H1 (cell line): ENCODE measurements around the gene NUAK1. TPM values are rescaled to one million over a fixed set of nuclear protein-coding genes. Genes with fewer than 3 reads are reported as not detected.

ENCODE experiments used
- CTCF ChIA-PET: fragments of 300-600 bp; sonication (Branson Sonifier 250); formaldehyde crosslinking; loops from one replicate; lab custom pipeline; 2021; ENCODE audit not compliant: partially characterized antibody; lab: Charles Lee
- POLR2A ChIA-PET: fragments of 300-600 bp; sonication (Branson Sonifier 250); formaldehyde crosslinking; loops from one replicate; lab custom pipeline; 2021; ENCODE audit warnings: inconsistent platforms; ENCODE audit not compliant: partially characterized antibody; lab: Charles Lee
- DNase-seq, 2 experiments: peaks; one replicate each; pipeline versions ENCODE4 v3.0.0 to v3.0.0-alpha.2; 2010 to 2022; ENCODE audit warnings: low spot score in 2 of 2, low read depth in 1 of 2, mixed read lengths in 1 of 2
- FAIRE-seq: peaks from 2 replicates; lab custom pipeline; 2011; peaks lifted over from hg19 to GRCh38; lab: Jason Lieb, UNC
- H2AFZ ChIP-seq: 2 replicates; pipeline ENCODE4 v1.8.1; 2012; ENCODE audit warnings: low read length, inconsistent platforms
- H2AK5ac ChIP-seq: 2 replicates; pipeline ENCODE4 v1.6.1; 2013; ENCODE audit warnings: low read depth, low read length
- H2BK120ac ChIP-seq: replicated peaks from 2 replicates; pipeline ENCODE3; 2013; ENCODE audit warnings: low read depth, low read length, inconsistent platforms
- H2BK12ac ChIP-seq: 2 replicates; pipeline ENCODE4 v1.6.1; 2013; ENCODE audit warnings: low read depth, low read length
- H2BK15ac ChIP-seq: 2 replicates; pipeline ENCODE4 v1.6.1; 2013; ENCODE audit warnings: low read length
- H2BK20ac ChIP-seq: 2 replicates; pipeline ENCODE4 v1.6.1; 2013; ENCODE audit warnings: low read length
- H2BK5ac ChIP-seq: 2 replicates; pipeline ENCODE4 v1.6.1; 2013; ENCODE audit warnings: low read depth, low read length
- H3K14ac ChIP-seq: 2 replicates; pipeline ENCODE4 v1.6.1; 2013; ENCODE audit warnings: inconsistent platforms; ENCODE audit not compliant: insufficient read length
- H3K18ac ChIP-seq: 2 replicates; pipeline ENCODE4 v1.6.1; 2013; ENCODE audit warnings: low read length; ENCODE audit errors: extremely low read depth
- H3K23ac ChIP-seq: 2 replicates; pipeline ENCODE4 v1.6.1; 2013; ENCODE audit warnings: inconsistent platforms; ENCODE audit not compliant: insufficient read length
- H3K23me2 ChIP-seq: 2 replicates; pipeline ENCODE4 v1.6.1; 2013; ENCODE audit warnings: low read depth, low read length
- H3K27ac ChIP-seq: 2 replicates; pipeline ENCODE4 v1.6.1; 2011; ENCODE audit warnings: low read depth, low read length, inconsistent platforms
- H3K27me3 ChIP-seq, 4 experiments: replicated peaks in 1 of 4; 1 replicate in 1 of 4; 2 replicates in 3 of 4; pipeline versions ENCODE4 v1.6.1 to v1.8.1; 2011 to 2013; ENCODE audit warnings: low read length in 3 of 4, mild to moderate bottlenecking in 3 of 4, inconsistent platforms in 2 of 4, mixed read lengths in 2 of 4, moderate library complexity in 1 of 4; ENCODE audit not compliant: control insufficient read depth in 3 of 4, insufficient read depth in 3 of 4; ENCODE audit errors: extremely low read depth in 1 of 4
- H3K36me3 ChIP-seq, 4 experiments: 2 replicates each; pipeline versions ENCODE4 v1.6.1 to v1.8.1; 2011 to 2013; ENCODE audit warnings: mild to moderate bottlenecking in 4 of 4, low read length in 3 of 4, moderate library complexity in 2 of 4, control low read depth in 1 of 4, inconsistent platforms in 1 of 4; ENCODE audit not compliant: insufficient read depth in 4 of 4, control insufficient read depth in 2 of 4
- H3K4ac ChIP-seq: replicated peaks from 2 replicates; pipeline ENCODE3; 2013; ENCODE audit warnings: low read length, low read depth, mixed read lengths, inconsistent platforms; ENCODE audit not compliant: insufficient read length
- H3K4me1 ChIP-seq, 4 experiments: replicated peaks in 1 of 4; 1 replicate in 1 of 4; 2 replicates in 3 of 4; pipeline versions ENCODE4 v1.6.1 to v1.8.1; 2011 to 2013; ENCODE audit warnings: low read length in 3 of 4, inconsistent platforms in 2 of 4, mixed read lengths in 1 of 4; ENCODE audit not compliant: insufficient read depth in 4 of 4, control insufficient read depth in 3 of 4
- H3K4me2 ChIP-seq, 2 experiments: 2 replicates each; pipeline versions ENCODE4 v1.6.1 to v1.8.1; 2011 to 2013; ENCODE audit warnings: low read depth in 2 of 2, low read length in 2 of 2, control low read depth in 1 of 2, inconsistent platforms in 1 of 2, mild to moderate bottlenecking in 1 of 2; ENCODE audit not compliant: insufficient read depth in 1 of 2
- H3K4me3 ChIP-seq, 4 experiments: fragments of 200-600, 300-600 bp in 1 of 4; sonication (generic), shearing (Covaris generic), sonication (Bioruptor Twin) in 1 of 4; 2 replicates each; pipeline versions ENCODE4 v1.5.1 to v1.8.1; 2011 to 2016; ENCODE audit warnings: low read length in 4 of 4, low read depth in 3 of 4, control low read depth in 2 of 4, inconsistent platforms in 2 of 4, mild to moderate bottlenecking in 2 of 4, mixed read lengths in 1 of 4, moderate library complexity in 1 of 4; ENCODE audit not compliant: insufficient read depth in 2 of 4; ENCODE audit errors: extremely low read depth in 1 of 4
- H3K56ac ChIP-seq: replicated peaks from 2 replicates; pipeline ENCODE3; 2013; ENCODE audit warnings: low read depth, mild to moderate bottlenecking, mixed read lengths, low read length, inconsistent platforms; ENCODE audit not compliant: insufficient read length
- H3K79me1 ChIP-seq: 2 replicates; pipeline ENCODE4 v1.6.1; 2013; ENCODE audit warnings: low read depth, low read length, control low read depth
- H3K79me2 ChIP-seq, 2 experiments: 2 replicates each; pipeline versions ENCODE4 v1.6.1 to v1.8.1; 2012 to 2013; ENCODE audit warnings: low read length in 2 of 2, mild to moderate bottlenecking in 2 of 2, inconsistent platforms in 1 of 2; ENCODE audit not compliant: insufficient read depth in 2 of 2, control insufficient read depth in 1 of 2
- H3K9ac ChIP-seq, 4 experiments: replicated peaks in 1 of 4; 1 replicate in 1 of 4; 2 replicates in 3 of 4; pipeline versions ENCODE4 v1.6.1 to v1.8.1; 2011 to 2013; ENCODE audit warnings: low read depth in 3 of 4, low read length in 3 of 4, control low read depth in 2 of 4, mild to moderate bottlenecking in 2 of 4, moderate library complexity in 2 of 4, inconsistent platforms in 1 of 4; ENCODE audit errors: extremely low read depth in 1 of 4
- H3K9me3 ChIP-seq, 2 experiments: 2 replicates each; pipeline versions ENCODE4 v1.6.1 to v1.8.1; 2012 to 2013; ENCODE audit warnings: mild to moderate bottlenecking in 2 of 2, moderate library complexity in 2 of 2, control low read depth in 1 of 2, inconsistent platforms in 1 of 2, low read depth in 1 of 2, low read length in 1 of 2, mixed read lengths in 1 of 2; ENCODE audit not compliant: insufficient read depth in 2 of 2
- H4K20me1 ChIP-seq, 2 experiments: replicated peaks in 1 of 2; 2 replicates each; pipeline versions ENCODE3 to v1.8.1; 2011 to 2013; ENCODE audit warnings: inconsistent platforms in 2 of 2, low read length in 2 of 2, mild to moderate bottlenecking in 1 of 2; ENCODE audit not compliant: insufficient read depth in 2 of 2, control insufficient read depth in 1 of 2
- H4K5ac ChIP-seq: 2 replicates; pipeline ENCODE4 v1.6.1; 2013; ENCODE audit warnings: low read length, low read depth, mixed read lengths, inconsistent platforms; ENCODE audit not compliant: insufficient read length
- H4K8ac ChIP-seq: 2 replicates; pipeline ENCODE4 v1.8.0; 2013; ENCODE audit warnings: mild to moderate bottlenecking, moderate library complexity, low read length, inconsistent platforms; ENCODE audit not compliant: insufficient read depth; ENCODE audit errors: extremely low read depth
- H4K91ac ChIP-seq: replicated peaks from 2 replicates; pipeline ENCODE3; 2013; ENCODE audit warnings: low read length, mixed read lengths, inconsistent platforms; ENCODE audit not compliant: insufficient read length
- CBX5 ChIP-seq: fragments of 300-800, 300-1000 bp; sonication (generic); IDR thresholded peaks from 2 replicates; pipeline ENCODE4 v1.7.1; 2016; ENCODE audit warnings: antibody characterized with exemption, low read length, low read depth
- CREB1 ChIP-seq: IDR thresholded peaks from 2 replicates; pipeline ENCODE4 v1.6.1; 2012; ENCODE audit warnings: inconsistent platforms
- WGBS, 2 experiments: shearing (Covaris generic) in 1 of 2; methylation state at CpG; one replicate each; pipeline versions ENCODE4 v1.1.6 to v1.1.7; 2013 to 2015; ENCODE audit warnings: low lambda C conversion rate in 2 of 2, mixed read lengths in 2 of 2, inconsistent platforms in 1 of 2, low coverage in 1 of 2, missing lambda C conversion rate in 1 of 2; ENCODE audit not compliant: insufficient replicate concordance in 2 of 2, insufficient coverage in 1 of 2, insufficient read length in 1 of 2; ENCODE audit errors: extremely low coverage in 1 of 2, missing lambda C conversion rate in 1 of 2; 5-methylcytosine and 5-hydroxymethylcytosine counted together
- polyA plus RNA-seq, 7 experiments: library from polyadenylated mRNA; depleted of rRNA in 3 of 7; stranded (reverse) in 5 of 7; unstranded in 2 of 7; fragments of >200 nt in 5 of 7; fragments of 200-250 nt in 2 of 7; gene quantifications; 1 replicate in 5 of 7; 2 replicates in 1 of 7; 4 replicates in 1 of 7; pipeline versions ENCODE4 v1.2.1 to v1.2.3, GENCODE V29; 2011 to 2013; ENCODE audit warnings: missing spikeins in 2 of 7, mixed read lengths in 2 of 7
- total RNA-seq: library from RNA; stranded (reverse); fragmentation: NEBNext Ultra II Directional; extraction: Animal tissue kit (Norgen Biotek cat#: 25700); gene quantifications from 2 replicates; pipeline ENCODE4 v1.2.1, GENCODE V29; 2021

Gene NUAK1
- total and polyA plus RNA-seq, 2 of the 8 experiments (the other 6 are each of a cell fraction or from before 2014, with no cell fraction given) = 6.7 to 18.2 TPM

- Histone ChIP-seq H3K23me2 (no peaks in the 10 kb centered on the region; the same call in 1 of the 2 replicates), H2AK5ac (0 out of 2 replicates have a peak overlapping the region, but pooled peaks have one; percentile 24), H4K20me1 (no peaks in the 10 kb centered on the region), H3K9ac (no peak overlapping the region), H3K27ac (no peak overlapping the region), H3K18ac (0 out of 2 replicates have a peak overlapping the region, but pooled peaks have one; percentile 19), H3K4me2 (no peak overlapping the region), H2BK20ac (no peak overlapping the region), H4K91ac (no peak overlapping the region), H3K9me3 (no peaks in the 10 kb centered on the region), H2BK120ac (no peak overlapping the region), H3K4me3 (no peak overlapping the region), H3K79me1 (no peaks in the 10 kb centered on the region), H3K27me3 (no peaks in the 10 kb centered on the region; a peak in 1 of 7 replicates), H3K79me2 (no peaks in the 10 kb centered on the region), H3K4me1 (peaks cover 0 to 2% (median 1%) of the 10 kb centered on the region in 4 experiments; a peak in 4 of 7 replicates), H3K14ac (no peak overlapping the region), H2BK15ac (no peak overlapping the region; the same call in 1 of the 2 replicates), H2BK5ac (no peak overlapping the region), H3K4ac (no peak overlapping the region), H3K36me3 (no peaks in the 10 kb centered on the region), H3K56ac (no peak overlapping the region), H4K5ac (no peak overlapping the region), H2AFZ (no peak overlapping the region), H2BK12ac (no peak overlapping the region), H4K8ac (no peak overlapping the region), H3K23ac (no peak overlapping the region)
- POLR2A ChIA-PET = no interaction called here
- WGBS, 2 experiments = 95% methylated on average over 7 of the region's 7 CpGs; no CpG with 5 or more reads in 1 of the 2 experiments
- CTCF ChIA-PET = no interaction called here
- DNase-seq (no peak), FAIRE-seq (no peak)
- TF ChIP-seq CBX5 (no peak), CREB1 (no peak)
Measured at GRCh38 chr12:106040521-106040920, 98.2 kb downstream of the NUAK1 start.
